ENCODE measurements around the gene FHL5. TPM values are rescaled to one million over a fixed set of nuclear protein-coding genes. Genes with fewer than 3 reads are reported as not detected.

Gene FHL5
- total RNA-seq, 1 experiment from 2014 or later: not detected

DNA sequence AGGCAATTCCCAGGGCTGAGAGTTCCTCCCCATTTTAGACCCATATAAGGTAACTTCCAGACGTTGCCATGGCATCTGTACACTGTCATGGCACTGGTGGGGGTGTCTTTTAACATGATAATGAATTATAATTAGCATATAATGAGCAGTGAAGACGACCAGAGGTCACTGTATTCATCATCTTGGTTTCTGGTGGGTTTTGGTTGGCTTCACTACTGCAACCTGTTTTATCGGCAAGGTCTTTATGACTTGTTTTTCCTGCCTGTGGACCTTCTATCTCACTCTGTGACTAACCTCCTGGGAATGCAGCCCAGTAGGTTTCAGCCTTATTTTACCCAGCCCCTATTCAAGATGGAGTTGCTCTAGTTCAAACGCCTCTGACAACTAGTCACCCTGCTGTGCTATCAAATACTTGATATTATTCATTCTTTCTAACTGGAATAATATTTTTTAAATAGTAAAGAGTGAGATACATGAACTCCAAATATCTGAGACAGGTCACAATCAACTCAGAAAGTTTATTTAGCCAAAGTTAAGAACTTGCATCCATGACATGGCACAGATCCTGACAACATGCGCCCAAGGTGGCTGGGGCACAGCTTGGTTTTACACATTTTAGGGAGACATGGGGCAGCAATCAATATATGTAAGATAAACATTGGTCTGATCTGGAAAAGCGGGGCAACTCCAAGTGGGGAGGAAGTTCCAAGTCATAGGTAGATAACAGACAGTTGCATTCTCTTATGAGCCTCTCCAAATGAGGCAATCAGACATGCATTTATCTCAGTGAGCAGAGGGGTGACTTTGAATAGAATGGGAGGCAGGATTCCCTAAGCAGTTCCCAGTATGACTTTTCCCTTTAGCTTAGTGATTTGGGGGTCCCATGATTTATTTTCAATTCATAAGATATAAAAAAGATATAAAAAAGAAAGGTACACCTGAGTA, 42.5 kb upstream of the FHL5 start:
- Histone ChIP-seq H3K79me1 (ENCODE audit: insufficient read depth, low read depth, low read length, poor library complexity, severe bottlenecking) (no peaks in the 10 kb centered on the region), H4K5ac (ENCODE audit: insufficient read length, low read depth, low read length) (no peak overlapping the region), H2AK5ac (ENCODE audit: insufficient read length, low read length) (no peak overlapping the region), H4K91ac (ENCODE audit: insufficient read length, low read depth, low read length) (no peak overlapping the region), H2BK5ac (ENCODE audit: insufficient read length, low read length) (no peak overlapping the region), H3K4me2 (ENCODE audit: insufficient read depth, insufficient read length, low read length) (peak overlapping the region; percentile 74), H3K18ac (ENCODE audit: insufficient read length, low read depth, low read length) (peak overlapping the region; percentile 49), H3T11ph (ENCODE audit: low read length) (peak overlapping the region; percentile 79), H4K8ac (replicated peaks; ENCODE audit: insufficient read length, low read depth, low read length) (no peak overlapping the region), H4K20me1 (ENCODE audit: control insufficient read depth, insufficient read depth, insufficient read length) (no peaks in the 10 kb centered on the region), H3K14ac (ENCODE audit: insufficient read depth, low read length) (peak overlapping the region; percentile 14; the same call in 1 of the 2 replicates), H2BK20ac (ENCODE audit: low read depth, low read length, poor library complexity, severe bottlenecking) (peak overlapping the region; percentile 97), H3K23ac (ENCODE audit: insufficient read length, low read depth, low read length) (no peak overlapping the region), H3K27me3 (ENCODE audit: insufficient read depth, low read length) (no peaks in the 10 kb centered on the region), H2BK120ac (ENCODE audit: low read depth, low read length, poor library complexity, severe bottlenecking) (no peak overlapping the region), H3K9ac (ENCODE audit: extremely low read depth, insufficient read length, low read length) (peak overlapping the region; percentile 97), H3K56ac (ENCODE audit: insufficient read length, low read depth, low read length) (no peak overlapping the region), H2BK12ac (ENCODE audit: insufficient read length, low read depth, low read length) (no peak overlapping the region), H3K9me3 (ENCODE audit: control insufficient read depth, low read depth, low read length) (no peaks in the 10 kb centered on the region), H2AFZ (ENCODE audit: low read length) (no peak overlapping the region), H3K27ac (ENCODE audit: insufficient read length, low read depth, low read length) (peak overlapping the region; percentile 24), H3K79me2 (ENCODE audit: insufficient read depth, low read length) (no peaks in the 10 kb centered on the region), H2BK15ac (ENCODE audit: low read depth, low read length) (no peak overlapping the region), H3K4me1 (ENCODE audit: insufficient read depth, low read length) (peaks cover 3% of the 10 kb centered on the region; the same call in 1 of the 2 replicates), H3K4ac (ENCODE audit: low read depth, low read length) (no peak overlapping the region; the same call in 1 of the 2 replicates), H3K23me2 (ENCODE audit: insufficient read length, low read depth, low read length, poor library complexity, severe bottlenecking) (no peaks in the 10 kb centered on the region)
- Mint-ChIP-seq H3K4me1 (peaks cover 31 to 38% of the 10 kb centered on the region in 2 experiments), H3K4me3 (peak overlapping the region; percentile 97 to 98), H3K36me3 (ENCODE audit: insufficient read depth in 1 of 3, low read depth in 3 of 3) (peaks cover 0 to 7% (median 0%) of the 10 kb centered on the region in 3 experiments; a peak in 3 of 7 replicates), H3K27me3 (ENCODE audit: low read depth) (no peaks in the 10 kb centered on the region), H3K9me3 (no peaks in the 10 kb centered on the region), H3K27ac (peak overlapping the region; percentile 85 to 98 (median 92); a peak in 6 of 7 replicates)
- WGBS (ENCODE audit: extremely low coverage, insufficient read length, low lambda C conversion rate): no CpG with 5 or more reads among the region's 6 CpGs
- peak; percentile 58 for DNase-seq
- TF ChIP-seq, protein P1, sequence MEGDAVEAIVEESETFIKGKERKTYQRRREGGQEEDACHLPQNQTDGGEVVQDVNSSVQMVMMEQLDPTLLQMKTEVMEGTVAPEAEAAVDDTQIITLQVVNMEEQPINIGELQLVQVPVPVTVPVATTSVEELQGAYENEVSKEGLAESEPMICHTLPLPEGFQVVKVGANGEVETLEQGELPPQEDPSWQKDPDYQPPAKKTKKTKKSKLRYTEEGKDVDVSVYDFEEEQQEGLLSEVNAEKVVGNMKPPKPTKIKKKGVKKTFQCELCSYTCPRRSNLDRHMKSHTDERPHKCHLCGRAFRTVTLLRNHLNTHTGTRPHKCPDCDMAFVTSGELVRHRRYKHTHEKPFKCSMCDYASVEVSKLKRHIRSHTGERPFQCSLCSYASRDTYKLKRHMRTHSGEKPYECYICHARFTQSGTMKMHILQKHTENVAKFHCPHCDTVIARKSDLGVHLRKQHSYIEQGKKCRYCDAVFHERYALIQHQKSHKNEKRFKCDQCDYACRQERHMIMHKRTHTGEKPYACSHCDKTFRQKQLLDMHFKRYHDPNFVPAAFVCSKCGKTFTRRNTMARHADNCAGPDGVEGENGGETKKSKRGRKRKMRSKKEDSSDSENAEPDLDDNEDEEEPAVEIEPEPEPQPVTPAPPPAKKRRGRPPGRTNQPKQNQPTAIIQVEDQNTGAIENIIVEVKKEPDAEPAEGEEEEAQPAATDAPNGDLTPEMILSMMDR (conservative IDR thresholded peaks at IDR 0.05): no peak

Data from H9 (cell line).